HepG2 (cell line): ENCODE data around the gene DHH. TPM values are rescaled to one million over a fixed set of nuclear protein-coding genes. Genes with fewer than 3 reads are reported as not detected.
A peak's percentile ranks its signal among the peaks of the same experiment; 100 is the strongest.

Experiments used
- EHMT2 ChIP-seq: fragments of 200-600 bp; sonication (generic); IDR thresholded peaks from 2 replicates; pipeline ENCODE4 v1.7.0; 2017; ENCODE audit warnings: antibody characterized with exemption, low read depth, low read length, borderline replicate concordance
- HOXA3 ChIP-seq: sonication (generic); formaldehyde crosslinking; IDR thresholded peaks from 2 replicates; pipeline ENCODE4 v1.5.0; 2020; ENCODE audit warnings: missing genetic modification reagents
- MAFG ChIP-seq: sonication (generic); formaldehyde crosslinking; IDR thresholded peaks from 2 replicates; pipeline ENCODE4 v1.5.1; 2020; ENCODE audit warnings: mild to moderate bottlenecking, missing genetic modification reagents
- MAZ ChIP-seq, 2 experiments: sonication (generic) in 1 of 2; formaldehyde crosslinking in 1 of 2; IDR thresholded peaks; 2 replicates each; pipeline versions ENCODE4 v1.5.0 to v1.6.1; 2012 to 2020; ENCODE audit warnings: low read depth in 2 of 2, mild to moderate bottlenecking in 2 of 2, borderline replicate concordance in 1 of 2, improper control_type of control experiment in 1 of 2, low read length in 1 of 2, missing genetic modification reagents in 1 of 2, moderate library complexity in 1 of 2
- MBD4 ChIP-seq: IDR thresholded peaks from 2 replicates; pipeline ENCODE4 v1.6.1; 2012; ENCODE audit warnings: low read length, inconsistent platforms, borderline replicate concordance
- NFKBIZ ChIP-seq: IDR thresholded peaks from 2 replicates; pipeline ENCODE4 v1.6.1; 2018; ENCODE audit warnings: missing genetic modification reagents, missing compliant biosample characterization
- NR1H2 ChIP-seq: sonication (generic); formaldehyde crosslinking; IDR thresholded peaks from 2 replicates; pipeline ENCODE4 v1.8.1; 2022; ENCODE audit warnings: low read depth, missing genetic modification reagents, borderline replicate concordance
- POLR2AphosphoS2 ChIP-seq: IDR thresholded peaks from 2 replicates; pipeline ENCODE4 v1.6.1; 2011; ENCODE audit warnings: low read depth, low read length, improper control_type of control experiment
- REXO4 ChIP-seq: sonication (generic); formaldehyde crosslinking; IDR thresholded peaks from 2 replicates; pipeline ENCODE4 v1.8.0; 2022; ENCODE audit warnings: missing genetic modification reagents, mild to moderate bottlenecking, borderline replicate concordance
- SETDB1 ChIP-seq: sonication (generic); formaldehyde crosslinking; IDR thresholded peaks from 2 replicates; pipeline ENCODE4 v1.5.1; 2020; ENCODE audit warnings: missing genetic modification reagents, mild to moderate bottlenecking, borderline replicate concordance
- SMAD9 ChIP-seq: sonication (generic); formaldehyde crosslinking; IDR thresholded peaks from 2 replicates; pipeline ENCODE4 v1.5.1; 2020; ENCODE audit warnings: mild to moderate bottlenecking, missing genetic modification reagents
- TFDP1 ChIP-seq: IDR thresholded peaks from 2 replicates; pipeline ENCODE4 v1.6.1; 2016; ENCODE audit warnings: missing compliant biosample characterization, missing genetic modification reagents, borderline replicate concordance
- THAP7 ChIP-seq: sonication (generic); formaldehyde crosslinking; IDR thresholded peaks from 2 replicates; pipeline ENCODE4 v1.8.1; 2023; ENCODE audit warnings: mild to moderate bottlenecking, missing genetic modification reagents
- ZBTB7A ChIP-seq: sonication (generic); formaldehyde crosslinking; IDR thresholded peaks from 2 replicates; pipeline ENCODE4 v1.8.0; 2022; ENCODE audit warnings: mild to moderate bottlenecking, missing genetic modification reagents
- polyA plus RNA-seq, 8 experiments: library from polyadenylated mRNA; depleted of rRNA in 3 of 8; stranded (reverse) in 7 of 8; unstranded in 1 of 8; fragments of >200 nt; fragmentation: Illumina TruSeq in 4 of 8; extraction: Trizol in 4 of 8; gene quantifications; 2 replicates each; pipeline versions ENCODE4 v1.2.1 to v1.2.3, GENCODE V29; 2011 to 2016; ENCODE audit warnings: low read depth in 4 of 8, missing spikeins in 1 of 8, mixed read lengths in 1 of 8; ENCODE audit not compliant: insufficient read depth in 1 of 8
- total RNA-seq, 5 experiments: library from RNA; depleted of rRNA; stranded (reverse); fragments of >200 nt; fragmentation: Illumina TruSeq; extraction: Trizol; gene quantifications; 2 replicates each; pipeline ENCODE4 v1.2.3, GENCODE V29; 2016; ENCODE audit warnings: low read depth in 1 of 5
- TF ChIP-seq, protein P1 (sequence below): sonication (generic); formaldehyde crosslinking; IDR thresholded peaks from 2 replicates; pipeline ENCODE4 v1.5.1; 2020; ENCODE audit warnings: missing genetic modification reagents, mild to moderate bottlenecking, borderline replicate concordance
- TF ChIP-seq, protein P2 (sequence below): sonication (generic); formaldehyde crosslinking; IDR thresholded peaks from 2 replicates; pipeline ENCODE4 v1.4.0; 2020; ENCODE audit warnings: missing genetic modification reagents, mild to moderate bottlenecking, borderline replicate concordance
- TF ChIP-seq, protein P3 (sequence below): sonication (generic); formaldehyde crosslinking; IDR thresholded peaks from 2 replicates; pipeline ENCODE4 v1.4.0; 2020; ENCODE audit warnings: missing genetic modification reagents
- TF ChIP-seq, protein P4 (sequence below): sonication (generic); formaldehyde crosslinking; IDR thresholded peaks from 2 replicates; pipeline ENCODE4 v1.4.0; 2020; ENCODE audit warnings: missing genetic modification reagents

Gene DHH
- total and polyA plus RNA-seq, 2 of the 13 experiments (the other 11 are each of a cell fraction or from before 2014, with no cell fraction given) = not detected

GRCh38 chr12:49110464-49111155 is 16.0 kb upstream of the DHH start, which contains the start of gene LMBR1L (continued):
- TF ChIP-seq SMAD9 (CRISPR knock-in tag) (no peak), HOXA3 (CRISPR knock-in tag) (peak; percentile 79), REXO4 (CRISPR knock-in tag) (no peak), EHMT2 (no peak), MAZ (IDR thresholded peaks at IDR 0.05; ENCODE audit: borderline replicate concordance, low read depth, low read length) (no peak), MAZ (CRISPR knock-in tag; IDR thresholded peaks at IDR 0.05; ENCODE audit: low read depth) (peak; percentile 70), TFDP1 (CRISPR knock-in tag) (no peak; the same call in 1 of the 2 replicates), ZBTB7A (CRISPR knock-in tag) (no peak), MAFG (CRISPR knock-in tag) (no peak), MBD4 (no peak), POLR2AphosphoS2 (no peak), NR1H2 (no peak), SETDB1 (CRISPR knock-in tag) (no peak), NFKBIZ (CRISPR knock-in tag) (no peak), THAP7 (CRISPR knock-in tag) (no peak)
- TF ChIP-seq, protein P1, sequence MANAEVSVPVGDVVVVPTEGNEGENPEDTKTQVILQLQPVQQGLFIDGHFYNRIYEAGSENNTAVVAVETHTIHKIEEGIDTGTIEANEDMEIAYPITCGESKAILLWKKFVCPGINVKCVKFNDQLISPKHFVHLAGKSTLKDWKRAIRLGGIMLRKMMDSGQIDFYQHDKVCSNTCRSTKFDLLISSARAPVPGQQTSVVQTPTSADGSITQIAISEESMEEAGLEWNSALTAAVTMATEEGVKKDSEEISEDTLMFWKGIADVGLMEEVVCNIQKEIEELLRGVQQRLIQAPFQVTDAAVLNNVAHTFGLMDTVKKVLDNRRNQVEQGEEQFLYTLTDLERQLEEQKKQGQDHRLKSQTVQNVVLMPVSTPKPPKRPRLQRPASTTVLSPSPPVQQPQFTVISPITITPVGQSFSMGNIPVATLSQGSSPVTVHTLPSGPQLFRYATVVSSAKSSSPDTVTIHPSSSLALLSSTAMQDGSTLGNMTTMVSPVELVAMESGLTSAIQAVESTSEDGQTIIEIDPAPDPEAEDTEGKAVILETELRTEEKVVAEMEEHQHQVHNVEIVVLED = peak; percentile 71; the same call in 1 of the 2 replicates
- TF ChIP-seq, protein P2, sequence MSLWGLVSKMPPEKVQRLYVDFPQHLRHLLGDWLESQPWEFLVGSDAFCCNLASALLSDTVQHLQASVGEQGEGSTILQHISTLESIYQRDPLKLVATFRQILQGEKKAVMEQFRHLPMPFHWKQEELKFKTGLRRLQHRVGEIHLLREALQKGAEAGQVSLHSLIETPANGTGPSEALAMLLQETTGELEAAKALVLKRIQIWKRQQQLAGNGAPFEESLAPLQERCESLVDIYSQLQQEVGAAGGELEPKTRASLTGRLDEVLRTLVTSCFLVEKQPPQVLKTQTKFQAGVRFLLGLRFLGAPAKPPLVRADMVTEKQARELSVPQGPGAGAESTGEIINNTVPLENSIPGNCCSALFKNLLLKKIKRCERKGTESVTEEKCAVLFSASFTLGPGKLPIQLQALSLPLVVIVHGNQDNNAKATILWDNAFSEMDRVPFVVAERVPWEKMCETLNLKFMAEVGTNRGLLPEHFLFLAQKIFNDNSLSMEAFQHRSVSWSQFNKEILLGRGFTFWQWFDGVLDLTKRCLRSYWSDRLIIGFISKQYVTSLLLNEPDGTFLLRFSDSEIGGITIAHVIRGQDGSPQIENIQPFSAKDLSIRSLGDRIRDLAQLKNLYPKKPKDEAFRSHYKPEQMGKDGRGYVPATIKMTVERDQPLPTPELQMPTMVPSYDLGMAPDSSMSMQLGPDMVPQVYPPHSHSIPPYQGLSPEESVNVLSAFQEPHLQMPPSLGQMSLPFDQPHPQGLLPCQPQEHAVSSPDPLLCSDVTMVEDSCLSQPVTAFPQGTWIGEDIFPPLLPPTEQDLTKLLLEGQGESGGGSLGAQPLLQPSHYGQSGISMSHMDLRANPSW (CRISPR knock-in tag) = no peak
- TF ChIP-seq, protein P3, sequence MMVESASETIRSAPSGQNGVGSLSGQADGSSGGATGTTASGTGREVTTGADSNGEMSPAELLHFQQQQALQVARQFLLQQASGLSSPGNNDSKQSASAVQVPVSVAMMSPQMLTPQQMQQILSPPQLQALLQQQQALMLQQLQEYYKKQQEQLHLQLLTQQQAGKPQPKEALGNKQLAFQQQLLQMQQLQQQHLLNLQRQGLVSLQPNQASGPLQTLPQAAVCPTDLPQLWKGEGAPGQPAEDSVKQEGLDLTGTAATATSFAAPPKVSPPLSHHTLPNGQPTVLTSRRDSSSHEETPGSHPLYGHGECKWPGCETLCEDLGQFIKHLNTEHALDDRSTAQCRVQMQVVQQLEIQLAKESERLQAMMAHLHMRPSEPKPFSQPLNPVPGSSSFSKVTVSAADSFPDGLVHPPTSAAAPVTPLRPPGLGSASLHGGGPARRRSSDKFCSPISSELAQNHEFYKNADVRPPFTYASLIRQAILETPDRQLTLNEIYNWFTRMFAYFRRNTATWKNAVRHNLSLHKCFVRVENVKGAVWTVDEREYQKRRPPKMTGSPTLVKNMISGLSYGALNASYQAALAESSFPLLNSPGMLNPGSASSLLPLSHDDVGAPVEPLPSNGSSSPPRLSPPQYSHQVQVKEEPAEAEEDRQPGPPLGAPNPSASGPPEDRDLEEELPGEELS (CRISPR knock-in tag) = peak; percentile 23; the same call in 1 of the 2 replicates
- TF ChIP-seq, protein P4, sequence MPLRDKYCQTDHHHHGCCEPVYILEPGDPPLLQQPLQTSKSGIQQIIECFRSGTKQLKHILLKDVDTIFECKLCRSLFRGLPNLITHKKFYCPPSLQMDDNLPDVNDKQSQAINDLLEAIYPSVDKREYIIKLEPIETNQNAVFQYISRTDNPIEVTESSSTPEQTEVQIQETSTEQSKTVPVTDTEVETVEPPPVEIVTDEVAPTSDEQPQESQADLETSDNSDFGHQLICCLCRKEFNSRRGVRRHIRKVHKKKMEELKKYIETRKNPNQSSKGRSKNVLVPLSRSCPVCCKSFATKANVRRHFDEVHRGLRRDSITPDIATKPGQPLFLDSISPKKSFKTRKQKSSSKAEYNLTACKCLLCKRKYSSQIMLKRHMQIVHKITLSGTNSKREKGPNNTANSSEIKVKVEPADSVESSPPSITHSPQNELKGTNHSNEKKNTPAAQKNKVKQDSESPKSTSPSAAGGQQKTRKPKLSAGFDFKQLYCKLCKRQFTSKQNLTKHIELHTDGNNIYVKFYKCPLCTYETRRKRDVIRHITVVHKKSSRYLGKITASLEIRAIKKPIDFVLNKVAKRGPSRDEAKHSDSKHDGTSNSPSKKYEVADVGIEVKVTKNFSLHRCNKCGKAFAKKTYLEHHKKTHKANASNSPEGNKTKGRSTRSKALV (CRISPR knock-in tag) = no peak
